ENCODE data around the gene IL2RA. TPM values are rescaled to one million over a fixed set of nuclear protein-coding genes. Genes with fewer than 3 reads are reported as not detected.
"Not testable (repeated sequence)": the region's sequence is repeated elsewhere in the genome, so short reads cannot be mapped to it uniquely, and the experiment has no call there.

The IL2RA gene
- polyA plus RNA-seq, 5 donors: 0.06 to 0.27 (median 0.18) TPM

GRCh38 chr10:6017781-6018354, 44.3 kb downstream of the IL2RA start:
- no peak for DNase-seq

DNA sequence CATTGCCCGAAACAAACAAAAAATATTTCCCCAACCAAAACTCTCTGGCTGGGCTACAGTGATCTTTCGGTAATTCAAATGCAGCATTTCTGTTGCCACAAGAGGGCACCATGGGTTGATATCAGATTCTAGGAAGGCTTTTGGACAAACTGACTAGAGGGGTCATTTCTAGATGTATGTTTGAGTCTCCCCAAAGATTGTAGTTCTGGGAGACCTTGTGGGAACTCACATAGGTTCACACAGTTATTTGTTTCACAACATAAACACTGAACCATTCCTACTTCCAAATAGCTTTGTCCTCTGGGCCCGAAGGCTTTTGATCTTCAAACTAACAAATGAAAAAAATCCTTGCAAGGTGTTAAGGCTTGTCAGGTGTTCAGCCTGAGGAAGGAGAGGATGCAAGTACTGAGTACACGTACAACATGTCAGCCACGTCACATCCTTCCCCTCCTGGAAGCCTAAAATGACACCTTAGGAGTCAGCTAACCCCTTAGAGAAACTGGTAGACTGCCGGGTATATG, 47.9 kb downstream of the IL2RA start:
- DNase-seq: no peak

DNA sequence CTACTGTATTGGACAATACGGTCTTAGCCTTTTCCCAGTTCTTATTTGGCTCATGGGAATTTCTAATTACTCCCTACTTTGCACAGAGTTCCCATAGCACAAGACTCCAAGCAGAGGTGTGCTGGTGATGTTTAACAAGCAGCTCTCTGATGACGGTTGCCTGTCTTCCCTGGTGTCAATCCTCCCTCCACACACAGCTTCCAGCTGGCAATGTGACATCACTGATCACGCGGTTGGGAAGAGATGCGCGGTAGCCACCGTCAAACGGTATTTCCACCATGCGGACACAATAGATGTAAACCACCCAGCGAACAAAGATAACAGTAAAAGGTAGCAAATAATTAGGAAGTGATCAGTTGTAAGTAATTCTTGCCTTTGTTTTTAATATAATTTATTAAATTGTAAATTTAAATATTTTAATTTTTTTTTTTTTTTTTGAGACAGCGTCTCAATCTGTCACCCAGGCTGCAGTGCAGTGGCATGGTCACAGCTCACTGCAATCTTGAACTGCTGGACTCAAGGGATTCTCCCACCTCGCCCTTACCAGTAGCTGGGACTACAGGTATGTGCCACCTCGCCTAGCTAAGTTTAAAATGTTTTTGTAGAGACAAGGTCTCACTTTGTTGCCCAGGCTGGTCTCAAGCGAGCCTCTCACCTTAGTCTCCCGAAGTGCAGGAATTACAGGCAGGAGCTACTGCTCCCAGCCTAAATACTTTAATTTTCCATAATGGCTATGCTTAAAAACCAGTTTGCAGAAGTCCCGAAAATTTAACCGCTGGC, 48.6 kb downstream of the IL2RA start:
- DNase-seq: no peak

DNA sequence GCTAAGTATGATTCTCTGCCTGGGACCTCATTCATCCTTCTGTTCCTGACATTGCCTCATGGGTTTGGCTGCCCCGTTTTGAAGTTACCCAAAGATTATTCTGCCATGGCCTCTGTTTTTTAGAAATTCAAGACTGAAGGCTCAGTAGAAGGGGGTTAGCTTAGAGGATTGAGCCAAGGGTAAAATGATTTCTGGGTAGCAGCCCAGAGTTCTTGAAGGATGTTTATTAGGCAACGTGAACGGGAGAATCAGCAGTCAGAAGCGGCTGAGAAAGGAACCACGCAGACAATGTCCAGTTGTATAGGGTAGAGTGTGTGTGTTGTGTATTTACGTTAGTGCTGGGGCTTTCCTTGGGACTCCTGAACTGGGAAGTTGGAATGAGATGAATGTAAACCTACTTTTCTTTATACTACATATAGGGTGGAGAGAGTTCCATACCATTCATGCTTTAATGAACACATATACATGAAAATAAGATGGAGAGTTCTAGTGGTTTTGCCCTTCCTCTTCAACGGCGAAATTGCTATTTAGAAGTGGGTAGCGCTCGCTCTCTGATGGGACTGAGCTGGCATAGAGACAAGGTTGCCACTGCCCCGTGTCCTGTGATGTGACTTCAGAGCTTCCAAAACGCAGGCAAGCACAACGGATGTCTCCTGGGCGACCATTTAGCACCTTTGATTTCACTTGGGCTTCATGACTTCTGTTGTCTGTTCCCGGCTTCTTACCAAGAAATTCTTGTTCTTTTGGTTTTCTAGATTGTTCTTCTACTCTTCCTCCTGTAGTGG, 49.9 kb downstream of the IL2RA start:
- DNase-seq: peak; percentile 26 to 36

- no peak for DNase-seq
These were observed 50.6 kb downstream of the IL2RA start for GRCh38 chr10:6011558-6011957.

DNA sequence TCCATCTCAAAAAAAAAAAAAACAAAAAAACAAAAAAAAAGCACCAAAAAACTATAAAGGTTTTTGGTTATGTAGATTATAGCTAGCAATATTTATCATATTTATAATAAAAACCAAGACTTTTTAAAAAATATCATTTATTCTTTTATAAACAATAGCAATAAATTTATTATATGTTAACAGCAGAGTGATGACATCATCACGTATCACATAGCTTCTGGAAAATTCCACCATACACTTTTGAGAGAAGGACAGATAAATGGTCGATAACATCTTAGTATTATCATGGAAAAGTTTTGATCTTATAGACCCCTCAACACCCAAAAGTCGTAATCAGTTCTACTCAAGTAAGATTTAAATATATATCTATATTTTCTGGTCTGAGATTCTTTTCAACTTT, 51.6 kb downstream of the IL2RA start:
- no peak for DNase-seq

DNA sequence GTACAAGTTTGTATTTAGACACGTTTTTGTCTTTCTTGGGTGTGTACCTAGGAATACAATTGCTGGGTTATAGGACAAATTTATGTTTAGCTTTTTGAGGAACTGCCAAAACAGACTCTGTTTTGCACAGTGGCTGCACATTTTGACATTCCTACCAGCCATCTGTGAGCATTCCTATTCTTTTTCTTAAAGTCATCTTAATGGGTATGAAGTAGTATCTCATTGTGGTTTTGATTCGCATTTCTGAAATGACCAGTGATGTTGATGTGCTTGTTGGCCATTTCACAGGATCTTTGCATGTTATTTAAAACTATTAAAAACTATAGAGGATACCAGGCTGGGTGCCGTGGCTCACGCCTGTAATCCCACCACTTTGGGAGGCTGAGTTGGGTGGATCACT, 52.2 kb downstream of the IL2RA start:
- no peak for DNase-seq

GRCh38 chr10:6009150-6009549, 53.0 kb downstream of the IL2RA start:
- peak; percentile 66 to 74 for DNase-seq

GRCh38 chr10:6008497-6009142, 53.5 kb downstream of the IL2RA start:
- DNase-seq: no peak

DNA sequence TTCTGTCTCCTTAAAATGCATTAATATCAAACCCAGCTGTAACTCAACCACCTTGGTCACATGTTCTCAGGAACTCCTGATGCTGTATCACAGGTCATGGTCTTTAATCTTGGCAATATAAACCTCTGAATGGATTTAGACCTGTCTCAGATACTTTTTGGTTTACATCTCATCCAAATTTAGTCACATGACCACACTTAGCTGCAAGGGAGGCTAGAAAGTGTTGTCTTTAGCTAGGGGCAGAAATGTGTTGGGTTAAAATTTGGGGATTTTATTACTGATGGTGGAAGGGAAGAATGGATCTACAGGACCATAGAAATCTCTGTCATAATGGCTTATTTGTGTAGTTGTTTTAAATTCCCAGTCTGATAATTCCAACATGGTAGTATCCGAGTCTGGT, 55.2 kb downstream of the IL2RA start:
- DNase-seq: no peak

GRCh38 chr10:6006546-6006945, 55.6 kb downstream of the IL2RA start:
- DNase-seq: no peak

- DNase-seq: no peak
These were observed 56.2 kb downstream of the IL2RA start for GRCh38 chr10:6005856-6006395.

- not testable (repeated sequence) for DNase-seq
These were observed 56.9 kb downstream of the IL2RA start for GRCh38 chr10:6005161-6005804.

- no peak for DNase-seq
These were observed 59.2 kb downstream of the IL2RA start for GRCh38 chr10:6002809-6003510.

DNA sequence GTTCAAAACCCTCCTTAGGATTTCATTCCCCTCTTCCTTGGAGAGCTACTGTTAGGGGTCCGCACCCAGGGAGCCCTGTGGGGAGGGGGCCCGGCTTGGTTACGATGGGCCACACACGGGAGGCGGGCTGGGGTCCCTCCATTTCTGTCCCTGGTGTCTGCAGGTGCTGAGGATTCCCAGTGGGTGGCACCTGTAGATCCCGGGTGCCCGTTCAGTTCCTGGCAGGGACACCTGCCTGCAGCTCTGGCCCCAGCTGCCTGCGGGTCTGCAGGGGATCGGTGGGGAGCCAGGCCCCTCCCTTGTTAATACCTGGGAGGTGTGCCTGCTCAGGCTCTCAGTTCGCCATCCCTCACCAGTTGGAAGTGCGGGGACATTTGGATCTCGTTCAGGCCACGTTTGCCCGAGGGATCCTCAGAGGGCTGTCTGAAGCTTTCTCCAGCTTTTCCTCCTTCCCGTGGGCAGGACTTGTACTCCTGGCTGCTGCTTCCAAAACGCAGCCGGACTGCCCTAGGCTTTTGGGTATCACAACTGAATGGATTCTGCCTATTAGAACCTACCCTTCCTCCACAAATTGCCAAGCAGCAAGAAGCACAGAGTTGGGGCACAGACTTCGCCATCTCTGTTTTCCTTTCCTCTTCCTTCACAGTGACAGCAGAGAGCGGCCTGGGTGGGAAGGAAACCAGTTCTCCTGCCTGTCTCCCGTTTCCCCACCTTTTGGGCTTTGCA, 62.6 kb downstream of the IL2RA start:
- DNase-seq: no peak

DNA sequence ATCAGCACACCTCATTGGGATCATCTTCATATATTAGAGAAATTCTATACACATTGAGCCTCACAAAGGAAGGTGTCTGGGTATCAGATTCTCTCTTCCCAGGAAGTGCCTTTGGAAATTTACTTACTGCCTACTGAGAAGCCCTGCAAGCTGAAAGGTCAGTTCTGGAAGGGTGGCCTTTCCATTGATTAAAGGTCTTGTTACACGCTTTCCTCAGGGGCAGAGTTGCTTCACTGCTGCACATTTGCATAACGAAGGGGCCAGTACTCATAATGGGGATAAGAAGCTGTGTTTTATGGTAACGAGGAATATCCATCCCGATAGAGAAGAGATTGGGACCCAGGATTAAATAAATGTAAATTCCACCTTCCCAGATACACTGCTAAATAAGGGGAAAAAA, 65.5 kb downstream of the IL2RA start:
- DNase-seq: no peak

DNA sequence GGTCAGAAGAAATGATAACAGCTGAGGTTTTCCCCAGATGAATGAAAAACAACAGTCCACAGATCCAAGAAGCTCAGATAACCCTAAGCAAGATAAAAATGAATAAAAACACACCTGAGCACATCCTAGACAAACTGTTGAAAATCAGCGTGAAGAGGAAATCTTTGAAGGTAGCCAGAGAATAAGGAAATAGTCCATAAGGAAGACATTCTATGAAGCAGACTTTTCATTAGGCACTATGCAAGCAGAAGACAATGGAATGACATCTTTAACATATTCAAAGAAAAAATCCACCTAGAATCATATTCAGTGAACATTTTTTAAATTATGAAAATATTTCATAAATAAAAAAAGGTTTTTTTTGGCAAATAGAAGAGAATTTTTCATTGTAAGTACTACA, 69.8 kb downstream of the IL2RA start:
- no peak for DNase-seq

DNA sequence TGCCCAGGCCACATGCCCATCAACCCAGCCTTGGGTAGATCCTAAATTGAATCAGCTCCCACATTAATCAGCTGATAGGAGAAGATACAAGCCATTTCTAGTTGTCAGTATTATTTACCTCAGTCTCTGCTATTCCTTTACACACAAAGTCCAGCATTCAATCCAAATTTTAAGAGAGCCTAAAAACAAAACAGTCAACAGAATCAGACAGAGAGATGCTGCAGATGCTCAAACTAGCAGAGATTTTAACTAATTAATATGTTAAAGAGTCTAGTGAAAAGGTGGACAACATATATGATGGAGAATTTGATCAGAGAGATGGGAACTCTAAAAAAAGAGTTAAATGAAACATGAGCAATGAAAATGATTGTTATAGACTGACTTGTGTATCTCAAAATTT, 70.5 kb downstream of the IL2RA start:
- no peak for DNase-seq

DNA sequence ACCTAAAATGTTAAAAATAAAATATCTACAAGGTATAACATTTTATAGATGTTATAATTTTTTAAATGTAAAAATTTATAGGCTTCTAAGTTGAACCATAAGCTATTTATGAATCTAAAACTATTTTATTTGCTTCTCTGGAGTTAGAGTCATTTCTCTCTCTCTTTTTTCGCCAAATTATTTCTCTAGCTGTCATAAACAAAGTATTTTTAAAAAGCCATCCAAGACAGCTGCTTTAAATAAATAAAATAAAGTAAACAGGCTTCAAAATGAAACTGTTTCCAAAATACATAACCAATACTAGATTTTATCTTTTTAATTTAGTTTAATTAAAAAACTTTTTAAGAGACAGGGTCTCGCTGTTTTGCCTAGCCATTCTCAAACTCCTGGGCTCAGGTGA, 72.4 kb downstream of the IL2RA start:
- DNase-seq: no peak

DNA sequence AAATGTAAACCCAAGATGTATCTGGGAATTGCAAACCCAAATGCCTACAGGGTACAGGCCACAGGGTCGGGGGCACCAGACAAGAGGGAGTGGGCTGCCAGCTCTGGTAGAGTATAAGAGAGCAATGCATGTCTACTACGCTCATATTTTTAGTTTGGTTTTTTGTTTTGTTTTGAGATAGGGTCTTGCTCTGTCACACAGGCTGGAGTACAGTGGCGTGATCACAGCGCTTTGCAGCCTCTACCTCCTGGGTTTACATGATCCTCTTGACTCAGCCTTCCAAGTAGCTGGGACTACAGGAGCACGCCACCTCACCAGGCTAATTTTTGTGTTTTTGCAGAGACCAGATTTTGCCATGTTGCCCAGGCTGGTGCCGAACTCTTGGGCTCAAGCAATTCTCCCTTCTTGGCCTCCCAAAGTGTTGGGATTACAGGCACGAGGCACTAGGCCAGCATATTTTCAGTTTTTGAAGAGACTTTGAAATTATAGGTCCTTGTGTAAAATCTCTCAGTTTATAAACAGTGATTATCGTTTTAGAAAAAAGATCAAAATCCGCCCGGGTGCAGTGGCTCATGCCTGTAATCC, 73.7 kb downstream of the IL2RA start:
- DNase-seq: no peak
